ENCODE data around the gene EME2. TPM values are rescaled to one million over a fixed set of nuclear protein-coding genes. Genes with fewer than 3 reads are reported as not detected.
A peak's percentile ranks its signal among the peaks of the same experiment; 100 is the strongest.

EME2 gene
- total RNA-seq, 2 experiments from 2014 or later: 28.6 to 30.8 TPM

DNA sequence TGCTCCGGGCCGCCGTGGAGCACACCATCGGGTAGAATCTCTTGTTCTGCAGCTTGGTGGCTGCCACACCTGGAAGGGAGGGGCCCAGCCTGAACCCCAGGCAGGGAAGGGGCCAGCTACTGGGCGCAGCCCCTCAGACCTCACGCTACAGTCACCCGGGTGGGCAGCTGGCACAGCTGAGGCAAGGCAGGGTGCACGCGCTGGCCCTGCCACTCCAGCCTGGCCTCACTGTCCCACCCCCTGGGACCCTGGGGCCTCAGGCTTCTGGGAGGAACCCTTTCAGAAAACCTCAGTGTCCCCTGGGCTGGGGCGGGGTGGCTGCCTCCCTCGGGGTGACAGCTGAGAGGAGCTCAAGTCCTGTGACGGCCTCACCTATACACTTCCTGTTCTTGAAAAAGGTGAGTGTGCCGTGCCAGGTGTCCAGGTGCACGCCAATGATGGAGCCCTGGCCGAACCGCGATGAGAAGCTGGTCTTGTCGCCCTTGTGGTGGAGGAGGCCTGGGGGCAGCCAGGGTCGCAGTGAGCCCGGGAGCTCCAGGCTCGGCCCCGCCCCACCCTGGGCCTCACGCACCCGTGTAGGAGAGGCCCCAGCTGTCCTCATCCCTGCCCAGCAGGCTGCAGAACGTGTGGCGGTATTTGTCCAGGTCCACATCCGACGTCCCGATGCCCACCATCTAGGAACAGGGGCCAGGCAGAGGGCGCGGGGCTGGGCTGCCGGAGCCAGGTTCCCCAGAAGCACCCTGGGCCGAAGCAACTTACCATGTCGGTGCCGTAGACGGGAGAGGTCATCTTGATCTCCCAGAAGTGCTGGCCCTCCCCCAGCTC lies 5.0 kb downstream of the EME2 start:
- CTCF ChIA-PET: no interaction called here
- H3K36me3 ChIP-seq (ENCODE audit: insufficient read depth, low read length): peaks cover 43% of the 10 kb centered on the region

DNA sequence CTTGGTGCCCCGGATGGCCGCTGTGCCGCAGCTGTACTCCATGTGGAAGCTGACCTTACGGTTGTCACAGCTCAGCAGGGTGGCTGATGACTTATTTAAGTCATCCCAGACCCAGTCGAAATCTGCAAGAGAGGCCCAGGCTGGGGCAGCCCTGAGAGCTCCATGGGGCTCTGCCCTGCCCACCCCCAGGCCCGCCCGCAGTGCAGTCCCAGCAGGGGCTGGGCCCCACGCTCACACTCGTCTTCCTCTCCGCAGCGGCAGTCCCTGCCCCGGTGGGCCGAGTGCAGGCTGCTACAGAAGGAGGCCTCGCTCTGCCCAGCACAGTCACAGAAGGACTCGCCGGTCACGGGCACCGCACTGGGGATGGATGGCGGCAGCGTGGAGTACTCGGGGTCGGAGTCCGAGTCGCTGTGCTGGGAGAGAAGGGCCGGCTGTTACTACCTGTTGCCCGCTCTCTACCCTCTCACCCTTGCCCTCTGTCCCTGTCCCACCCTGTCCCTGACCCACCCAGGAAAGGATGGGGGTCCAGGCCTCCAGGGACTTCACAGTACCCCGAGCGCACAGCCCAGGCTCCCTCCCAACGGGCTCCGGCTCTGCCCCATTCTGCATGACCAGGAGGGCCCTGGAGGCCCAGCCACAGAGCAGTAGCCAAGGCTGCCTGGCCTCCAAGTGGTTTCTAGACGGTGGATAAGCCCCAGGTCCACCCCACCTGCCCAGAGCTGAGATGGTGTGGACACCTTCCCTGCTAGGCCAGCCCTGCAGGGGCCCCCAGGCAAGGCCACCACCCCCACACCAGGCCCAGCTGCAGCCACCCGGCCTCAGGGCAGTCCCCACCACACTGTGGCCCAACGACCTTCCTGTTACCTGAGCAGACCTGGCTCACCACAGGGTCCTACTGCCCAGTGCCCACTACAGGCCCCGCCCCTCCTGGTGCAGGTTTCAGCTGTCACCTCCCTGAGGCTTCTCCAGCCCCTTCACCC lies 5.9 kb downstream of the EME2 start:
- peaks cover 32% of the 10 kb centered on the region for H3K36me3 Mint-ChIP-seq (ENCODE audit: low read depth)
- Histone ChIP-seq H3K4me1 (ENCODE audit: insufficient read depth, low read length) (peaks cover 49% of the 10 kb centered on the region), H3K27me3 (ENCODE audit: control insufficient read depth in 1 of 2, insufficient read depth in 2 of 2, low read length in 2 of 2) (no peaks in the 10 kb centered on the region), H3K36me3 (ENCODE audit: insufficient read depth, low read length) (peaks cover 43% of the 10 kb centered on the region), H3K27ac (ENCODE audit: low read depth in 1 of 2, low read length in 2 of 2) (no peak overlapping the region), H3K4me3 (ENCODE audit: low read length) (no peak overlapping the region), H3K9me3 (ENCODE audit: control insufficient read depth in 1 of 2, insufficient read depth in 1 of 2, low read length in 2 of 2) (peaks cover 0 to 4% of the 10 kb centered on the region in 2 experiments)
- no peaks in the 10 kb centered on the region for H3K27me3 Mint-ChIP-seq
- TF ChIP-seq, protein P1, sequence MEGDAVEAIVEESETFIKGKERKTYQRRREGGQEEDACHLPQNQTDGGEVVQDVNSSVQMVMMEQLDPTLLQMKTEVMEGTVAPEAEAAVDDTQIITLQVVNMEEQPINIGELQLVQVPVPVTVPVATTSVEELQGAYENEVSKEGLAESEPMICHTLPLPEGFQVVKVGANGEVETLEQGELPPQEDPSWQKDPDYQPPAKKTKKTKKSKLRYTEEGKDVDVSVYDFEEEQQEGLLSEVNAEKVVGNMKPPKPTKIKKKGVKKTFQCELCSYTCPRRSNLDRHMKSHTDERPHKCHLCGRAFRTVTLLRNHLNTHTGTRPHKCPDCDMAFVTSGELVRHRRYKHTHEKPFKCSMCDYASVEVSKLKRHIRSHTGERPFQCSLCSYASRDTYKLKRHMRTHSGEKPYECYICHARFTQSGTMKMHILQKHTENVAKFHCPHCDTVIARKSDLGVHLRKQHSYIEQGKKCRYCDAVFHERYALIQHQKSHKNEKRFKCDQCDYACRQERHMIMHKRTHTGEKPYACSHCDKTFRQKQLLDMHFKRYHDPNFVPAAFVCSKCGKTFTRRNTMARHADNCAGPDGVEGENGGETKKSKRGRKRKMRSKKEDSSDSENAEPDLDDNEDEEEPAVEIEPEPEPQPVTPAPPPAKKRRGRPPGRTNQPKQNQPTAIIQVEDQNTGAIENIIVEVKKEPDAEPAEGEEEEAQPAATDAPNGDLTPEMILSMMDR (IDR thresholded peaks at IDR 0.05): no peak
- peak overlapping the region; percentile 48 for H3K4me3 Mint-ChIP-seq
- peak in 1 of 14 experiments; percentile 26 for DNase-seq
- ChIA-PET CTCF (no interaction called here), POLR2A (interaction anchor here (1.1 kb wide), 1 partner anchor 72 kb away, joined by 4 read pairs; the partner anchor contains the start of gene MAPK8IP3)
- no peak for ATAC-seq (ENCODE audit: poor library complexity)
- no peaks in the 10 kb centered on the region for H3K9me3 Mint-ChIP-seq
- peaks cover 24% of the 10 kb centered on the region for H3K4me1 Mint-ChIP-seq (ENCODE audit: low read depth)
- intact Hi-C loops (cut with DNase I, micrococcal nuclease): loop anchor here in 1 of 2 experiments (10.0 kb wide), 1 partner anchor 366 kb away; the partner anchor contains the start of gene RAB26
- H3K27ac Mint-ChIP-seq: peak overlapping the region; percentile 64

More for the DNA sequence above, 5.0 kb downstream of the EME2 start:
- H3K4me3 ChIP-seq (ENCODE audit: low read length): no peak overlapping the region
- peaks cover 0 to 4% of the 10 kb centered on the region in 2 experiments for H3K9me3 ChIP-seq (ENCODE audit: control insufficient read depth in 1 of 2, insufficient read depth in 1 of 2, low read length in 2 of 2)
- Mint-ChIP-seq H3K4me1 (ENCODE audit: low read depth) (peaks cover 17% of the 10 kb centered on the region), H3K36me3 (ENCODE audit: low read depth) (peaks cover 24% of the 10 kb centered on the region), H3K9me3 (no peaks in the 10 kb centered on the region), H3K4me3 (no peak overlapping the region), H3K27me3 (no peaks in the 10 kb centered on the region), H3K27ac (no peak overlapping the region)
- ATAC-seq (ENCODE audit: poor library complexity) (no peak), DNase-seq (peak in 1 of 14 experiments; percentile 33)
- H3K27me3 ChIP-seq (ENCODE audit: control insufficient read depth in 1 of 2, insufficient read depth in 2 of 2, low read length in 2 of 2): no peaks in the 10 kb centered on the region
- peaks cover 44% of the 10 kb centered on the region for H3K4me1 ChIP-seq (ENCODE audit: insufficient read depth, low read length)
- H3K27ac ChIP-seq (ENCODE audit: low read depth in 1 of 2, low read length in 2 of 2): no peak overlapping the region
- POLR2A ChIA-PET: interaction anchor here (1.1 kb wide), 1 partner anchor 71 kb away, joined by 4 read pairs; the partner anchor contains the start of gene MAPK8IP3
- intact Hi-C loops (cut with DNase I, micrococcal nuclease): loop anchor here in 1 of 2 experiments (10.0 kb wide), 1 partner anchor 367 kb away; the partner anchor contains the start of gene RAB26
- TF ChIP-seq, protein P1 (IDR thresholded peaks at IDR 0.05): no peak

DNA sequence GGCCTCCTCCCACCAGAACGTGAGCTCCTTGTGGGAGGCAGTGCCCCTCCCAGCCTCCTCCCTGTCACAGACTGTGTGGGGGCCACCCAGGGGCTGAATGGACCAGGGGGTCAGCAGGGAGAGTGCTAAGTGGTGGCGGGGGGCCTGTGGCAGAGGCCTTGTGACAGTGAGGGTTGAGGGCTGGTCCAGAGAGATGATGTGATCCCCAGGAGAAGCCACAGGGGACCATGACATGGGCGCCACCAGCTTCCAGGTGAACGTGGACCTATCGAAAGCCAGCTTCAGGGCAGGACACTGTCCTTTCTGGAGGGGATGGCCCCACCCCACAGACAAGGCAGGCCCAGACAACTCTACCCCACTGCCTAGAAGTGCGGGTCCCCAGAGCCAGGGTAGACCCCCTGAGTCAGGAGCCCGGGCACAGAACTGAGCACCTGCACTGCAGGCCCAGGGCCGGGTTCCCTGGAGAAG lies 6.7 kb downstream of the EME2 start:
- Histone ChIP-seq H3K27me3 (ENCODE audit: control insufficient read depth in 1 of 2, insufficient read depth in 2 of 2, low read length in 2 of 2) (no peaks in the 10 kb centered on the region), H3K4me3 (ENCODE audit: low read length) (no peak overlapping the region), H3K9me3 (ENCODE audit: control insufficient read depth in 1 of 2, insufficient read depth in 1 of 2, low read length in 2 of 2) (peaks cover 0 to 4% of the 10 kb centered on the region in 2 experiments), H3K36me3 (ENCODE audit: insufficient read depth, low read length) (peaks cover 43% of the 10 kb centered on the region), H3K4me1 (ENCODE audit: insufficient read depth, low read length) (peaks cover 50% of the 10 kb centered on the region), H3K27ac (ENCODE audit: low read depth in 1 of 2, low read length in 2 of 2) (no peak overlapping the region)
- Mint-ChIP-seq H3K4me1 (ENCODE audit: low read depth) (peaks cover 21% of the 10 kb centered on the region), H3K36me3 (ENCODE audit: low read depth) (peaks cover 33% of the 10 kb centered on the region), H3K9me3 (no peaks in the 10 kb centered on the region), H3K27me3 (no peaks in the 10 kb centered on the region), H3K4me3 (peak overlapping the region; percentile 48), H3K27ac (peak overlapping the region; percentile 64)
- DNase-seq (peak in 1 of 14 experiments; percentile 31), ATAC-seq (ENCODE audit: poor library complexity) (no peak)
- ChIA-PET POLR2A (no interaction called here), CTCF (no interaction called here)
- TF ChIP-seq, protein P1 (IDR thresholded peaks at IDR 0.05): no peak
- intact Hi-C loops (cut with DNase I, micrococcal nuclease): loop anchor here in 1 of 2 experiments (10.0 kb wide), 1 partner anchor 366 kb away; the partner anchor contains the start of gene RAB26

Measured in CD4-positive, alpha-beta T cell (primary cell).